Smooth muscle cell of the brain vasculature (primary cell): ENCODE results near the gene TMEM191B.
"Not testable (repeated sequence)": the region's sequence is repeated elsewhere in the genome, so short reads cannot be mapped to it uniquely, and the experiment has no call there.

ENCODE experiments used
- DNase-seq: peaks from one replicate; pipeline ENCODE4 v3.0.0-alpha.2; 2012; ENCODE audit warnings: low read depth, low spot score

TMEM191B gene

DNA sequence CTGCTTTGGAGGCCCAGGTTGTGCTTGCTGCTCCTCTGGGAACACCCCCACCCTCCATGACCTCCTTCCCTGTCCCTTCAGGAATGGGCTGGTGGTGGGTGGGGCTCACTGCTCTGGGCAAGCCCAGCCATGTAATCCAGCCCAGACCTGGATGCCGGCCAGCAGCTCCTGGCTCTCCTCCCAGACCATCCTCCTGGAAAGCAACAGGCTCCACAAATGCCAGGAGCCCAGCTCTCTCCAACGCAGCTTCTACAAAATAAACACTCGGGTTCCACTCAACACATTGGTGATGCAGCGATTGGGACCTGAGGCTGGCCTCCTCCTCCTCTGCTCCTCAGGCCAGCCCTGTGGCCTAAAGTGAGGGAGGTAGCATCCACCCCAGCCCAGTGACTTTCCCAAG is 30.9 kb downstream of the TMEM191B start:
- DNase-seq, result not testable (repeated sequence)

DNA sequence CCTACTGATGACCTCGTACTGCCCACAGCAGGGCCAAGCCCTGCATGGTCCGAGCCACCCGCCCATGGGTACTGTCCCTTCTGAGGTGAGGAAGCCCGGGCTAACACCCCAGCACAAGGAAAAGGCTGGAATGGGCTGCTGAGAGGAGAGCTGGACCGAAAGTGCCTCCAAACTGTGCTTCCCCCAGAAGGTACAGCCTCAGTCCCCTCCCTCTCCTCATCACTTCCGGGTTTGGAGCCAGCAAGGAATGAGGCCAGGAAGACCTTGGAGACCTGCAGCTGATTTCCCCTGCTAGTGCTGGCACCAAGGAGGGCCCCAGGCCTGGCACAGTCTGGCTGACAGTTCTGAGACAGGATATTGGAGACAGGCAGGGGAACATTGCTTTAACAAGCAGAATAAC is 31.3 kb downstream of the TMEM191B start:
- DNase-seq, result not testable (repeated sequence)

DNA sequence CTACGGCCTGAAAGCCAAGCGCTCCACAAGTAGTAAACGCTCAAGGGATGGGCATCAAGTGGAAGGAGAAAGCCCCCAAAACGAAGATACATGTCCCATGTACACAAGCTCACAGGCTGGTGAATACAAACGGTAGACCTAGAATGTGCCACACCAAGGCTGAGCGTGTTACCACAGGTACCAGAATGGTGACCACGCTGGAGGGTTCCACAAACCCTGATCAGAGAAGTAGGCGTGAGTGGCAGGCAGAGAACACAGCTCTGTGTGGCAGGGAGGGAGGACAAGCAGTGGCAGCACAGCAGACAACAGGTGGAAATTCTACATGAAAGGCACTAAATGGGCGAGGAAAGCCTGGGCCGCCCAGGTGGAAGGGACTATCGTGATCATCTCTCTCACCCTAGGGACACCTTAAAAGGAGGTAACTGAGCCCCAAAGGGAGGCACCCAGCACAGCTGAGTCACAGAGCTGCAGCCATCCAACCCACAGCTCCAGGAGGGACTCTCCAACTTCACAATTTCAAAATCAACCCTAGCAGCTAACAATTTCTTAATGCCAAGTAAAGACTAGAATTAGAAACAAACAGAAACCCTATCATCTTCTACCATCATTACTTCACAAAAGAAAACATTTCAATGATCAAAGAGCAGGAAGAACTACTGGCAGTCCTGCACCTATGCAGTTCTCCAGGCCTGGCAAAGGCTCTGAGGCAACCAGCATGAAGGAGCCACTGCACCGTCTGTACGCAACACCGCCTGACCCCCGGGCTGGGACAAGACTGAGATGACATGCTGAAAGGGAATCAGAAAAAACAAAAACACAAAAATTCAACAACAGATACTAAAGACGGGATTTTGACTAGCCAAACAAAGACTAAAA is 32.7 kb downstream of the TMEM191B start:
- not testable (repeated sequence) for DNase-seq

DNA sequence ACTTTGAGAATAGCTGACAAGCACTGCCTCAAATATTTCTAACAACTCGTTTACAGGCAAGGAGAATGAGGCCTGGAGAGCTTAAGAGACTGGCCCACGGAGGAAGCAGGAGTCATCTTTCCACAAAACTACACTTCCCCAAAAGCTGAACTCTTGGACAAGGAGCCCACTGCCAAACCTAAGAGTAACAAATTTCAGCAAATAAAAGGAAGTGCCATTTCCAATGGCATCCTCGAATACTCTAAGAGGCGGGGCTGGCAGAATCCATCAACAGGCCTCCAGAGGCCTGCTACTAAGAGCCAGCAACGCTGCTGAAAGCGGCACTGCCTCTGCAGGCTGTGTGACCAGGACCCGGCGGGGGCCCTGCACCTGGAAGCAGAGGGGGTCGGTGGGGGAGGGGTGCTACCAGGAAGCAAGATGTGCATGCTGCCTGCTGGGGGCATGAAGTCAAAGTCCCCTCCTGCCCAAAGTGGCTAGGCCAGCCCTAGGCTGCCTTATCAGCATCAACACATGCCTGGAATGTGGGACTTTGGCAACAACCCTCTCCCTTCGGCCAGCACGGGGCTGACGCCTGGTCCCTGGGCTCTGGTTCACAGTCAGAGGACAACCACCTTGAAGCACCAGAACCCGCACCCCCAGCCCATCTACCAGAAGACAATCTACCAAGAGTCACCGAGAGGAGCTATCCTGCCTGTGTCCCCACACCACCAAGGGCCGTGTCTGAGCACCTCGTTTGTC is 43.1 kb downstream of the TMEM191B start:
- DNase-seq, result not testable (repeated sequence)

DNA sequence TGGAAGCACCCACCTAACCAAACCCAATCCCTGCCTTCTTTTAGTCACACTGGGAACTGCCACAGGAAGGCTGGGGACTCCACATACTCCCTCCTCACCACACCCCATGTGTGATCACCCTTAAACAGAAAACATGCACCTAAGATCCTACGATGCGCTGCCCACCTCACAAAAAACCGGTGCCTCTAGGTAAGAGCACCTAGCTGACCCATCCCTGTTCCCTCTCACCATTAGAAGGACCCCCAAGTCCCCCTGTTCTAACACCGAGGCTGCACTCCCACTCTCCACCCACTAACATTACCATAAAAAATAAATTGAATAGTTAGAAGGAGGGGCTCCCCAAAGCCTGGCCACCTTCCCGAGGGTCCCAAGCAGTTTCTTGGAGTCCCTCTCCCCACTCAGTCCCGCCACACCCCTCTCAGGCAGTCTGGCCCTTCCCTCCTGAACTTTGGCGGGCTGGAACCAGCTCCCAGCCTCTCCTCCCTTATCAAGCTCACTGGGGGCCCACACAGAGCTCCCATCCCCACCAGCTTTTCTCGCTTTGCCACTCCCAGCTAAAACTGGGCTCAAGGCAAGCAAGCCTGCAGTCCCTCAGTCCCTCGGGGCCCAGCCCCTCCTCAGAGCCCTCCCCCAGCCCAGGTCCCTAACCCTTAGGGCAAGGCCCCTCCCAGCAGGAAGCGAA is 46.0 kb downstream of the TMEM191B start:
- DNase-seq, result not testable (repeated sequence)

DNA sequence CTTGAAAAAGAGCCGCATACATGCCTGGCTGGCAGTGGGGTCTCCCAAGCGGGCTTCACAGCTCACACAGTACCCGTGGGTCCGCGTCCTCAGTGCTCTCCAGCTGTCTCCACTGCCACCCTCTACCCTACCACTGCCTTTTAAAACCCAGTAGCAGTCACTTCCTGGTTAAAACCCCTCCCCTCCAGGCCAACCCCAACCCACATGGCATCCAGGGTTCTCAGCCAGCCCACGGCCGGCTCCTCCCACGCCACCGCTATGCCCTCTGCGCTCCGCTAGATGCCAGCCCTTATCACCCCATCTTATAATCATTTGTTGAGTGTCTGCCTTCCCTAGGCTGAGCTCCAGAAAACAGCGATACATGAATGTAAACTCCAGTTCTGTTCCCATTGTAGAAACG is 47.0 kb downstream of the TMEM191B start:
- DNase-seq, result not testable (repeated sequence)

DNA sequence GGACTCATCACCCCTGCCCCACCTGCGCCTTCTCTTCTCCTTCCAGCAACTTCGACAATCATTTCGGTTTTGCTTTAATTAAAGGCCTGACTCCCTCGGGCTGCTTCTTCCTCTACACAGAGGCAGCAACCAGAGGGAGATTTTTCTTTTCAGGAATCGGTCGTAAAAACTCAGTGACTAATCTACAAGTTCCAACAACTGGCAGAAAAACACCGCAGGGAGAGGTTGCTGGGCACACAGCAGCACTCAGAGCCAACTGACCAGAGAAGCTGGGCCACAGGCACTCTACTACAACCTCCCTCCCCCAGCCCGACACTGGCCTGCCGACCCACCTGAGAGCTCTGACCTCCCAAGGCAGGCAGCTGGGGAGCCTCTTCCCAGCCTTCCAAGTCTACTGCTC is 48.1 kb downstream of the TMEM191B start:
- DNase-seq, result not testable (repeated sequence)

DNA sequence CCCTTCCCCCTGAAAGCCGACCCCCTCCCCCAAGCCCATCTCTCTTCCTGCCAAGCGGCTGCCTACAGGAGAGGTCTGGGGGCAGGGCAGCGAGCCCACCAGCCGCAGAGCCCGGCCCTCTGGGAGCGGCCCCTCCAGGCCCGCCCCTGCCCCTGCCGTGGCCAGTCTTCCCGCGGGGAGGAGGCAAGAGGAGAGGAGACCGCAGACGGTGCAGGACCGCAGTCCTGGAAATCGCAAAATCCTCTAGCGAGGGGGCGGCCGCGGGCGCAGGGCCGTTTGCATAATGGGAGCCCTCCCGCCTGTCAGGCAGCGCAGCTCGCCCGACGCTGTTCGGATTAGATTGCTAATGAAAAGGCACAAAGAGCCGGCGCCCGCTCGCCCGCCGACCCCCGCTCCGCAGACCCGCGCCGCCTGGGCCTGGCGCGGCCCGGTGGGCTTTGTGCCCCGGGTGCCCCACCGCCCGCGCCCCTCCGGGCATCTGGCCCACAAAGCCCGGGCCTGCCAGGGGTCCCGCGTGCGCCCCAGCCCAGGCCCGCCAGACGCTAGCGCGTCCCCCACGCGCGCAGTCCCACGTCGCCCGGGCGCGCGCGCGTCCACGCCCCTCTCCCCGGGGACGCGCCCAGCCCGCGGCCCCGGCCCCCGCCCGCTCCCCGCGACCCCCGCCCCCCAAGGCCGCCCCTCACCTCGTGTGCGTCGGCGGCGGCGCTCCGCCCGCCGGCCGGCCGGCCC is 49.7 kb downstream of the TMEM191B start:
- not testable (repeated sequence) for DNase-seq

DNA sequence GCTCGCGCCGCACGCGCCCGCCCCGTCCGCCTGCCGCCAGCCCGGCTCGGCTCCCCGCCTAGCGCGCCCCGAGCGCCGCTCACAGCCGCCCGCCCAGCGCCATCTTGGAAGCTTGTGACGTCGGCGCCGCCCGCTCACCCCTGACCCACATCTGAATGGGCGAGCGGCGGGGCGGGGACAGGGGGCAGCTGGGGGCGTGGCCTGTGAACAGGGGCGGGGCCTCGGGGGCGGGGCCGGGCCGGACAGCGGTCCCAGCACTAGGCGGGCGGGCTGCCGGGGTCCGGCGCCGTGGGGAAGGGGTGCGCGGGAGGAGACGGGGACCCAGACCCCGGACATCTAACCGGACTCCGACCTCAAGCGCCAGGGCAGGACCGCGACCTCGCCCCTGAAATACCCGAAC is 50.2 kb downstream of the TMEM191B start:
- DNase-seq, result not testable (repeated sequence)
